Esophagus muscularis mucosa (tissue), 4 donors: ENCODE measurements around the gene FHDC1.

ENCODE experiments used
- EP300 ChIP-seq: sonication (generic); formaldehyde crosslinking; IDR thresholded peaks from one replicate; pipeline ENCODE4 v1.6.1; 2017; ENCODE audit warnings: antibody characterized with exemption
- POLR2A ChIP-seq: fragments of 450-650 bp; IDR thresholded peaks from one replicate; pipeline ENCODE4 v1.6.1; 2017; ENCODE audit warnings: antibody characterized with exemption, moderate library complexity, mild to moderate bottlenecking, low read depth
- TF ChIP-seq, protein P1 (sequence below), 3 experiments: fragments of 200-600 bp in 2 of 3; fragments of 450-650 bp in 1 of 3; sonication (generic) in 2 of 3; IDR thresholded peaks; one replicate each; pipeline ENCODE4 v1.5.1; 2017 to 2019; ENCODE audit warnings: antibody characterized with exemption in 3 of 3, mild to moderate bottlenecking in 2 of 3, moderate library complexity in 1 of 3

DNA sequence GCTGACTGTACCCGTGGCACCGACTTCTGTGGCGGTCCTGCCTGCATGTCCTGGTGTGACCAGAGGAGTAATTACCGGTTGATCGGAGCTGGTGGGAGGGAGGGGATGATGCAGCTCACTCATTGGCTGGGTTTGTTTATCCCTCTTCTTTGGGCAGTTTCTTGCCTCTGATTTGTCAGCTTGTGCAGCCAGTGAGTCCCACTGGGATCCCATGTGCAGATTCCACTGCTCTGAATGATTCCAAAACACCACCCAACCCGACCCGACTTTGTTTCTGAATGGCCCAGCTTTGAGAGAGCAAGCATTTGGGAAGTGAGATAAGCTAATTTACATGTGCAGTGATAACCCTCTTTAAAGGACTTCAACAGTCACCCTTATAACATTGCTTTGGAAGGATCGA, 13.8 kb downstream of the FHDC1 start:
- TF ChIP-seq, protein P1, sequence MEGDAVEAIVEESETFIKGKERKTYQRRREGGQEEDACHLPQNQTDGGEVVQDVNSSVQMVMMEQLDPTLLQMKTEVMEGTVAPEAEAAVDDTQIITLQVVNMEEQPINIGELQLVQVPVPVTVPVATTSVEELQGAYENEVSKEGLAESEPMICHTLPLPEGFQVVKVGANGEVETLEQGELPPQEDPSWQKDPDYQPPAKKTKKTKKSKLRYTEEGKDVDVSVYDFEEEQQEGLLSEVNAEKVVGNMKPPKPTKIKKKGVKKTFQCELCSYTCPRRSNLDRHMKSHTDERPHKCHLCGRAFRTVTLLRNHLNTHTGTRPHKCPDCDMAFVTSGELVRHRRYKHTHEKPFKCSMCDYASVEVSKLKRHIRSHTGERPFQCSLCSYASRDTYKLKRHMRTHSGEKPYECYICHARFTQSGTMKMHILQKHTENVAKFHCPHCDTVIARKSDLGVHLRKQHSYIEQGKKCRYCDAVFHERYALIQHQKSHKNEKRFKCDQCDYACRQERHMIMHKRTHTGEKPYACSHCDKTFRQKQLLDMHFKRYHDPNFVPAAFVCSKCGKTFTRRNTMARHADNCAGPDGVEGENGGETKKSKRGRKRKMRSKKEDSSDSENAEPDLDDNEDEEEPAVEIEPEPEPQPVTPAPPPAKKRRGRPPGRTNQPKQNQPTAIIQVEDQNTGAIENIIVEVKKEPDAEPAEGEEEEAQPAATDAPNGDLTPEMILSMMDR (IDR thresholded peaks at IDR 0.05): no peak
- TF ChIP-seq POLR2A (no peak), EP300 (no peak)
